HL-60 (cell line): ENCODE results near the gene BBS2.

Experiments
- DNase-seq, 2 experiments: peaks; one replicate each; pipeline ENCODE4 v3.0.0-alpha.2; 2010 to 2020; ENCODE audit warnings: low read depth in 1 of 2, low spot score in 1 of 2
- H3K27ac ChIP-seq: fragments of 250-450 bp; sonication (Bioruptor Pico); replicated peaks from 2 replicates; pipeline ENCODE4 v1.5.1; 2020; ENCODE audit warnings: mild to moderate bottlenecking, moderate library complexity
- H3K27me3 ChIP-seq: fragments of 250-450 bp; sonication (Bioruptor Pico); 2 replicates; pipeline ENCODE4 v1.5.1; 2021; ENCODE audit warnings: mild to moderate bottlenecking, moderate library complexity; ENCODE audit not compliant: insufficient read depth, poor library complexity, severe bottlenecking
- H3K4me3 ChIP-seq: replicated peaks from 2 replicates; pipeline ENCODE4 v1.5.1; 2011; ENCODE audit warnings: mild to moderate bottlenecking, control low read depth, low read length; ENCODE audit not compliant: insufficient read depth
- GABPA ChIP-seq: IDR thresholded peaks from 2 replicates; pipeline ENCODE4 v1.6.1; 2012; ENCODE audit warnings: low read depth
- POLR2AphosphoS5 ChIP-seq: IDR thresholded peaks from 2 replicates; pipeline ENCODE4 v1.6.1; 2012; ENCODE audit warnings: low read depth
- REST ChIP-seq: IDR thresholded peaks from 2 replicates; pipeline ENCODE4 v1.6.1; 2012; ENCODE audit warnings: low read depth; ENCODE audit not compliant: insufficient replicate concordance
- SPI1 ChIP-seq: IDR thresholded peaks from 2 replicates; pipeline ENCODE4 v1.6.1; 2012; ENCODE audit warnings: low read depth, mild to moderate bottlenecking, borderline replicate concordance
- TF ChIP-seq, protein P1 (sequence below): IDR thresholded peaks from one replicate; pipeline ENCODE4 v1.5.1; 2011; ENCODE audit warnings: low read length, control low read depth, inconsistent platforms; ENCODE audit not compliant: insufficient read depth

BBS2 gene

DNA sequence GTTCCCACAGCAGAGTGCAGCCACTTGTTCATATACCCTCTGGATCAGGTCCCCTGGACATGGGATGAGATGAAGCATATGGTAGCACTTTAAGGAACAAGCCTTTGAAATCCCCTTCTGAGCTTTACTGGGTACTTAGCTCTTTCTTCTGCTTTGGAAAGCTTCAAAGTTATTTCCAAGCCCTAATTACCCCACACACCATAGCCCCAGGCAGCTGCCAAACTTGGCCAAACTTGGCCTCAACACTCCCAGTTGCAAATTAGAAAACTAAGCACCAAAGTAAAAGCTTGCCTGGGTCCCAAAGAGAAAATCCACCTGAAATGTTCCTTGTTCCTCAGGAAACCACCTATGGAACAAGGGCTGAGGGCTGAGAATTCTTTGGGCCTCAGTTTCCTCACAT is 29.3 kb upstream of the BBS2 start:
- Histone ChIP-seq H3K4me3 (no peak overlapping the region), H3K27me3 (peaks cover 3% of the 10 kb centered on the region), H3K27ac (no peak overlapping the region)
- TF ChIP-seq REST (no peak), GABPA (no peak), SPI1 (no peak), POLR2AphosphoS5 (no peak)
- TF ChIP-seq, protein P1, sequence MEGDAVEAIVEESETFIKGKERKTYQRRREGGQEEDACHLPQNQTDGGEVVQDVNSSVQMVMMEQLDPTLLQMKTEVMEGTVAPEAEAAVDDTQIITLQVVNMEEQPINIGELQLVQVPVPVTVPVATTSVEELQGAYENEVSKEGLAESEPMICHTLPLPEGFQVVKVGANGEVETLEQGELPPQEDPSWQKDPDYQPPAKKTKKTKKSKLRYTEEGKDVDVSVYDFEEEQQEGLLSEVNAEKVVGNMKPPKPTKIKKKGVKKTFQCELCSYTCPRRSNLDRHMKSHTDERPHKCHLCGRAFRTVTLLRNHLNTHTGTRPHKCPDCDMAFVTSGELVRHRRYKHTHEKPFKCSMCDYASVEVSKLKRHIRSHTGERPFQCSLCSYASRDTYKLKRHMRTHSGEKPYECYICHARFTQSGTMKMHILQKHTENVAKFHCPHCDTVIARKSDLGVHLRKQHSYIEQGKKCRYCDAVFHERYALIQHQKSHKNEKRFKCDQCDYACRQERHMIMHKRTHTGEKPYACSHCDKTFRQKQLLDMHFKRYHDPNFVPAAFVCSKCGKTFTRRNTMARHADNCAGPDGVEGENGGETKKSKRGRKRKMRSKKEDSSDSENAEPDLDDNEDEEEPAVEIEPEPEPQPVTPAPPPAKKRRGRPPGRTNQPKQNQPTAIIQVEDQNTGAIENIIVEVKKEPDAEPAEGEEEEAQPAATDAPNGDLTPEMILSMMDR = no peak
- DNase-seq = no peak

DNA sequence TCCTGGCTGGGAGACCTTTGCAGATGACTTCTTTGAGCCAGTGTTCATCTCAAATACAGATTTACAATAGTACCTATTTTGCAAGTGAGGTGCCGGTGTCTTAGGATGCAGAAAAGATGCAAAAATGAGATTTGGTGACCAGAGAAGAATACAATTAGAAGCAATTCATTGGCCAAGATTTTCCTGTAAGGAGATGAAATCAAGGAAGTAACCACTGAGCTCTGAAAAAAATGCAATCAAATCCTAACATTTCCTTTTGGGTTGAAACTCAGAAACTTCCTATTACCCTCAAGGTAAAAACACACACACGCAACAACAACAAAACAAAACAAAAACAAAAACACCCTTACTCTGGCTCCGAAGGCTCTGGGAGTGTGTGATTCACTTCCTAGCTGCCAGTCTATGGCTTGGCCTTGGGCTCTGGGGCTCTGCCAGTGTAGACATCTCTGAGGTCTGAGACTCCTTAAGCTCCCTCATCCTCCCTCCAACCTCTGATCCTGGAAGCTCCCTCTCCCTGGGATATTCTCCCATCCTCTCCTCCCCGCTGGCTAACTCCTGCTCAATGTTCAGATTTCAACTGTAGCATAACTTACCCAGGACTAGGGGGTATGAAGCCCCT is 28.2 kb upstream of the BBS2 start:
- Histone ChIP-seq H3K4me3 (no peak overlapping the region), H3K27ac (no peak overlapping the region), H3K27me3 (peaks cover 3% of the 10 kb centered on the region)
- no peak for DNase-seq
- TF ChIP-seq GABPA (no peak), POLR2AphosphoS5 (no peak), SPI1 (no peak), REST (no peak)
- TF ChIP-seq, protein P1 = no peak

- no peak overlapping the region for H3K4me3 ChIP-seq
- no peak for DNase-seq
- no peak overlapping the region for H3K27ac ChIP-seq
- no peak for TF ChIP-seq POLR2AphosphoS5
- peak; percentile 27; the same call in 1 of the 2 replicates for TF ChIP-seq SPI1
- H3K27me3 ChIP-seq = peaks cover 3% of the 10 kb centered on the region
Observed at GRCh38 chr16:56547120-56547948, 27.5 kb upstream of the BBS2 start.

DNA sequence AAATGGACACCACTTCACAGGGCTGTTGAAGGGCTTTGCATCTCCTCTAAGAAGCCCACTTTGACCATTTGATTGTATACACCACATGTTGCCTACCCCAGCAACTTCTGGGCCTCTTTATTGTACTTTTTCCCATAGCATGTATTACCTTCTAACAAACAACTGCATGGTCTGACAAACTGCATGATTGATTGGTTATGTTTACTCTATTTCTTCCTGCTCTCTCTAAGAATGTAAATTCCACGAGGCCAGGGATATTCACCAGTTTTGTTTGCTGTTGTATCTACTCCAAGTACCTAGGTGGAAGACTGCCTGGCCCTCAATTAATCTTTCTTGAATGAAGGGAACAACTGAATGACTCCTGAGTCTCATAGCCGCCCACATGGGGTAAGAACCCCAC is 22.2 kb upstream of the BBS2 start:
- Histone ChIP-seq H3K27ac (no peak overlapping the region), H3K27me3 (peaks cover 3% of the 10 kb centered on the region), H3K4me3 (no peak overlapping the region)
- DNase-seq = no peak
- no peak for TF ChIP-seq SPI1
- no peak for TF ChIP-seq POLR2AphosphoS5
- TF ChIP-seq REST = no peak
- TF ChIP-seq GABPA = no peak
- TF ChIP-seq, protein P1 = no peak
